Prostate gland (tissue), 2 donors: ENCODE data around the gene EIF1AY. TPM values are rescaled to one million over a fixed set of nuclear protein-coding genes. Genes with fewer than 3 reads are reported as not detected.

Experiments
- DNase-seq: peaks from one replicate; pipeline ENCODE4 v3.0.0-alpha.2; 2019; ENCODE audit warnings: low spot score
- H3K27ac ChIP-seq, 2 donors: fragments of 200-600 bp; sonication (generic); 2 replicates each; pipeline ENCODE4 v1.5.1; 2017 to 2019
- H3K27me3 ChIP-seq: fragments of 200-600 bp; sonication (generic); replicated peaks from 2 replicates; pipeline ENCODE4 v1.5.1; 2019; ENCODE audit not compliant: insufficient read depth
- H3K36me3 ChIP-seq, 2 donors: fragments of 200-600 bp; sonication (generic); 1 replicate in 1 of 2; 2 replicates in 1 of 2; pipeline versions ENCODE4 v1.5.1 to v1.8.1; 2017 to 2019
- H3K4me1 ChIP-seq: fragments of 200-600 bp; sonication (generic); replicated peaks from 2 replicates; pipeline ENCODE4 v1.5.1; 2019
- H3K4me3 ChIP-seq, 2 donors: fragments of 200-600 bp; sonication (generic); 2 replicates each; pipeline ENCODE4 v1.5.1; 2017 to 2019
- H3K9me3 ChIP-seq: fragments of 200-600 bp; sonication (generic); 2 replicates; pipeline ENCODE4 v1.5.1; 2017
- POLR2A ChIP-seq: fragments of 450-650 bp; IDR thresholded peaks from one replicate; pipeline ENCODE4 v1.6.1; 2016; ENCODE audit warnings: antibody characterized with exemption, mild to moderate bottlenecking
- POLR2AphosphoS5 ChIP-seq: sonication (generic); formaldehyde crosslinking; IDR thresholded peaks from one replicate; pipeline ENCODE4 v1.6.1; 2017; ENCODE audit warnings: antibody characterized with exemption
- WGBS: methylation state at CpG from one replicate; pipeline ENCODE4 v1.1.5; 2018; 5-methylcytosine and 5-hydroxymethylcytosine counted together
- intact Hi-C: fragments of 100-400 bp; cut with DNase I; formaldehyde crosslinking; loops from one replicate; pipeline ENCODE4 v1.14.2; 2022
- total RNA-seq, 2 donors: library from RNA; depleted of rRNA; stranded (reverse); fragments of >200 nt; gene quantifications; one replicate each; pipeline ENCODE4 v1.1.0, GENCODE V29; 2016
- TF ChIP-seq, protein P1 (sequence below), 4 experiments: fragments of 200-600 bp in 2 of 4; fragments of 450-650 bp in 2 of 4; sonication (generic) in 2 of 4; IDR thresholded peaks; 1 replicate in 3 of 4; 2 replicates in 1 of 4; pipeline ENCODE4 v1.5.1; 2016 to 2019; ENCODE audit warnings: antibody characterized with exemption in 4 of 4, mild to moderate bottlenecking in 2 of 4, moderate library complexity in 2 of 4

The EIF1AY gene
- total RNA-seq, 2 donors from 2014 or later = 13.4 to 37.7 TPM

DNA sequence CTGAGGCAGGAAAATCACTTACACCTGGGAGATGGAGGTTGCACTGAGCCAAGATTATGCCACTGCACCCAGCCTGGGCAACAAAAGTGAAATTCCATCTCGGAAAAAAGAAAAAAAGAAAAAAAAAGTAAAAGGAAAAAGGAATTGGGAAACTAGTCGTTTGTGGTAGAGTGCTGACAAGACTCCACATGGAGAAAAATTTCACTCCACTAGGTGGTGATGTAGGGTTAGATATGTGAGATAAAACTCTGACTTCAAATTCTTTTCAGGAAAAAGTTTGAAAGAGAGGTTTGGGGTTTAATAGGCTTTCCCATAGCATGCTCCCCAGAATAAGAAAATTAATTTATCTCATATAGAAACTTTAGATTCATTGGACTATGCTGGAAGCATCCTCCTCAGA, 16.9 kb upstream of the EIF1AY start:
- Histone ChIP-seq H3K27me3 (no peaks in the 10 kb centered on the region), H3K4me1 (no peaks in the 10 kb centered on the region), H3K9me3 (no peaks in the 10 kb centered on the region), H3K4me3 (no peak overlapping the region), H3K27ac (no peak overlapping the region), H3K36me3 (no peaks in the 10 kb centered on the region)
- WGBS = 16% methylated on average over 2 of the region's 2 CpGs
- TF ChIP-seq, protein P1, sequence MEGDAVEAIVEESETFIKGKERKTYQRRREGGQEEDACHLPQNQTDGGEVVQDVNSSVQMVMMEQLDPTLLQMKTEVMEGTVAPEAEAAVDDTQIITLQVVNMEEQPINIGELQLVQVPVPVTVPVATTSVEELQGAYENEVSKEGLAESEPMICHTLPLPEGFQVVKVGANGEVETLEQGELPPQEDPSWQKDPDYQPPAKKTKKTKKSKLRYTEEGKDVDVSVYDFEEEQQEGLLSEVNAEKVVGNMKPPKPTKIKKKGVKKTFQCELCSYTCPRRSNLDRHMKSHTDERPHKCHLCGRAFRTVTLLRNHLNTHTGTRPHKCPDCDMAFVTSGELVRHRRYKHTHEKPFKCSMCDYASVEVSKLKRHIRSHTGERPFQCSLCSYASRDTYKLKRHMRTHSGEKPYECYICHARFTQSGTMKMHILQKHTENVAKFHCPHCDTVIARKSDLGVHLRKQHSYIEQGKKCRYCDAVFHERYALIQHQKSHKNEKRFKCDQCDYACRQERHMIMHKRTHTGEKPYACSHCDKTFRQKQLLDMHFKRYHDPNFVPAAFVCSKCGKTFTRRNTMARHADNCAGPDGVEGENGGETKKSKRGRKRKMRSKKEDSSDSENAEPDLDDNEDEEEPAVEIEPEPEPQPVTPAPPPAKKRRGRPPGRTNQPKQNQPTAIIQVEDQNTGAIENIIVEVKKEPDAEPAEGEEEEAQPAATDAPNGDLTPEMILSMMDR (IDR thresholded peaks at IDR 0.05) = peak in 2 of 4 experiments; percentile 36 to 38
- no peak for TF ChIP-seq POLR2AphosphoS5
- intact Hi-C loops = loop anchor here (5.0 kb wide), 1 partner anchor 179 kb away; no protein-coding TSS in a partner anchor
- no peak for DNase-seq

DNA sequence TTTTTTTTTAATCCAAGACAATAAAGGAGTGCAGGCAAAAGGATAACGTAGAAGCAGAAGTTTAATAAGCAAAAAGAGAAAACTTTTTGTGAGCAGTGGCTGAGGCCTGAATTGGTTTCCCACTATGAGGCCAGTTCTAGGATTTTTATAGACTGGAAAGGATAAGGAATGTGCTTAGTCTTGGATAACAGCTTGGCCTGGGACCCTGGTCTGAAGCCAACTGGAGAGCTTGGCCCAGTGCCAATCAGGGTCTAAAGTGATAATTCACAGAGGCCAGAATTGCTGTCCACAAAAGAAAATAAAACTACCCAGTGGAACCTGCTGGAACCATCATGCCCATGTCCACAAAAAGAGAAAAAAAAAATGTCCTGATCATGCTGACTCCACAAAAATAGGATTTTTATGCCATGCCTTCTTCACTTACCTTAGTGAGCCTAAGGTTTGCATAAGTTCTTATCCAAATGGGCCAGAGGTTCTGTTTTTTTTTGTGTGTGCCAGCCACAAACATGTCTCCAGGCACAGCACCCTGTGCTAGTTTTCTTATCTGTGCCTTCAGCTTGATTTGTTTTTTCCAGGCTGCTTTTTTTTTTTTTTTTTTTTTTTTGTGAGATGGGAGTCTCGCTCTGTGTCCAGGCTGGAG, 15.6 kb upstream of the EIF1AY start:
- Histone ChIP-seq H3K4me3 (no peak overlapping the region), H3K9me3 (no peaks in the 10 kb centered on the region), H3K4me1 (no peaks in the 10 kb centered on the region), H3K27ac (no peak overlapping the region), H3K27me3 (no peaks in the 10 kb centered on the region), H3K36me3 (no peaks in the 10 kb centered on the region)
- intact Hi-C loops = loop anchor here (5.0 kb wide), 1 partner anchor 177 kb away; no protein-coding TSS in a partner anchor
- 51% methylated on average over 2 of the region's 2 CpGs for WGBS
- TF ChIP-seq, protein P1 (IDR thresholded peaks at IDR 0.05) = no peak
- no peak for TF ChIP-seq POLR2AphosphoS5
- TF ChIP-seq POLR2A = no peak
- no peak for DNase-seq

DNA sequence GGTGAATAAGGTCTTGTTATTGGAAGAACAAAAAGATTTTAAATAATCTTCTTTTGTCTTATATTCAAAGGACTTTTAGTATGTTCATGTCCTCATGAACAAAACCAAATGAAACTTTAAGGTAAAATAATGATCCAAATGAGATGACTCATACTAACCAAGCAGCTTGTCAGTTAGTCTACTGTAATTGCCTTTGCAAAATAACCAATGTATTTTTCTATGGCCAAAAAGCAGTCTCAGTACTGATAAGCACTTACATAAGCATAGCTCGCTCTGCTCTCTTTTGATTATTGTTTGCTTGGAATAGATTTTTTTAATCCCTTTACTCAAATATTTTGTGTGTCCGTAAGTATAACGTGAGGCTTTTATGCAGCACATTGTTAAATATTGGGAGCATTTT, 4.3 kb upstream of the EIF1AY start:
- H3K4me3 ChIP-seq = no peak overlapping the region
- no peaks in the 10 kb centered on the region for H3K9me3 ChIP-seq
- intact Hi-C loops = no loop called here
- TF ChIP-seq, protein P1 (IDR thresholded peaks at IDR 0.05) = no peak
- TF ChIP-seq POLR2A (no peak), POLR2AphosphoS5 (no peak)
- no peaks in the 10 kb centered on the region for H3K4me1 ChIP-seq
- H3K27me3 ChIP-seq = no peaks in the 10 kb centered on the region
- DNase-seq = no peak
- H3K36me3 ChIP-seq = no peaks in the 10 kb centered on the region
- WGBS = 51% methylated on average over 3 of the region's 3 CpGs
- H3K27ac ChIP-seq = no peak overlapping the region

DNA sequence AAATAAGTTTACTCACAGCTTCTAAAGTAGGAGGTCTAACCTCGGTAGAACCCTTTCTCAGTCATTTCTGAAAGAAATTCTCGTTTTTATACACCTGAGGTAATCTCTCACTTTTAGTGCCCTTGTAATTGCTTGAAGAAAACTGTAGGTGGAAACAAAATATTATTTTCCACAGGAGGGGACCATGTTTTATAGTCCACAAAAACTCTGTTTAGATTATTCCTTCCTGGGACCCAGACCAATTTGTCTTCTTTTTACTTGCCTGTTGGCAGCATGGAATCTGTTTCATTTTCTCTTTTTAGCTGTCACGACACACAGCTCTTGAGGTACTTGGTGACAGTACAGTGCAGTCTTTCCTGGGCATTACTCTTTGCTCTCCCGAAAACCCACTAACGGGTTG, 930 bp downstream of the EIF1AY start:
- TF ChIP-seq, protein P1 (IDR thresholded peaks at IDR 0.05) = peak in 1 of 4 experiments; percentile 14
- no peak for TF ChIP-seq POLR2A
- Histone ChIP-seq H3K27ac (peak overlapping the region; percentile 85 to 92), H3K9me3 (no peaks in the 10 kb centered on the region), H3K27me3 (no peaks in the 10 kb centered on the region), H3K36me3 (no peaks in the 10 kb centered on the region), H3K4me1 (no peaks in the 10 kb centered on the region), H3K4me3 (peak overlapping the region; percentile 48 to 54)
- 16% methylated on average over 5 of the region's 5 CpGs for WGBS
- no peak for DNase-seq
- intact Hi-C loops = no loop called here

DNA sequence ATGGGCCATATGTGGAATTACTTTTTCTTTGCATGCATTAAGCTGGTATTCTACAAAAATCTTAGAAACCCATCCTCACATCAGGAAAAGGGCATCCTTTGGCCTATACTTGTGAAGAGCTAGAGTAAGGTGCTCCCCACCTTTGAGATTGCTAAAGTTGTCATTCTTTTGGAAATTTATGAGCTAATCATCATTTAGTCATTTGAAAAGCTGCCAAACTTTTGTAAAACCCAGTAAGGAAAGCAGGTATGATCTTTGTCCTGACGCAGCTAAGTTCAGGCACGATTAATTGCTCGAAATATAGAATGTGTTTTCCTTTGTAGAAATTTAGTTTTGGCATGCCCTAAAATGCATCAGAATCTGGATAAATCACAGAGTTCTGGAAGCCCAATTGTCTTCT, 2.6 kb downstream of the EIF1AY start:
- 86% methylated on average over 3 of the region's 3 CpGs for WGBS
- no peak for TF ChIP-seq POLR2A
- no peak for TF ChIP-seq POLR2AphosphoS5
- TF ChIP-seq, protein P1 (IDR thresholded peaks at IDR 0.05) = no peak
- intact Hi-C loops = no loop called here

More for the DNA sequence above, 2.6 kb downstream of the EIF1AY start:
- Histone ChIP-seq H3K4me3 (no peak overlapping the region), H3K27ac (no peak overlapping the region), H3K4me1 (no peaks in the 10 kb centered on the region), H3K9me3 (no peaks in the 10 kb centered on the region), H3K27me3 (no peaks in the 10 kb centered on the region), H3K36me3 (no peaks in the 10 kb centered on the region)
- DNase-seq = no peak
